Measurements from ENCODE around the gene GRIK1. TPM values are rescaled to one million over a fixed set of nuclear protein-coding genes. Genes with fewer than 3 reads are reported as not detected.

The GRIK1 gene
- total RNA-seq, 1 donor, result not detected

DNA sequence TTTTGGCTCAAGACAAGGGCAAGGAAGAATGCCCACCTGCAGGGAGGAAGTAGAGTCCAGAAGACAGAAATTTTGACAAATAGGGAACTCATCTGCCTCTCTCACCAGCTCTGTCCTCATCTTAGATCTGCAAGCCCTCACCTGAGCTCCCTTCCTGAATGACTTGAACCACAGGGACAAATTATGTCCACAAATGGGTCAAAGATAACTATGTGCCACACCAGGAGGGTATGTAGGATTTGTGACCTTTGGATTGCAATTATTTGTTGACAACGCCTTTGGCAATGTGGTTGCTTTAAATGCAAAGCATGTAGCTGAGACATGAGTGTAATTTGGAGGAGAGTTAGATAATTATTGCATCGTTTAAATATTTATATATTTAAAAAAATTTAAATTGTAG lies 79.5 kb downstream of the GRIK1 start:
- no peaks in the 10 kb centered on the region for H3K9me3 ChIP-seq (ENCODE audit: low read depth, low read length)
- no peak overlapping the region for H3K4me2 ChIP-seq (ENCODE audit: insufficient read depth, low read length)
- no peaks in the 10 kb centered on the region for H3K4me1 ChIP-seq (ENCODE audit: insufficient read depth, low read length)
- no peak for TF ChIP-seq CTCF (IDR thresholded peaks at IDR 0.05; ENCODE audit: extremely low read depth, low read depth, low read length)
- H2AFZ ChIP-seq (ENCODE audit: low read length), result no peak overlapping the region
- no peak overlapping the region for H3K27ac ChIP-seq (ENCODE audit: low read depth, low read length)
- H3K79me2 ChIP-seq (ENCODE audit: insufficient read depth, low read length), result no peaks in the 10 kb centered on the region
- no peak for DNase-seq (ENCODE audit: insufficient read length, low spot score, missing footprints)
- H4K20me1 ChIP-seq (ENCODE audit: insufficient read depth, low read length), result no peaks in the 10 kb centered on the region
- H3K4me3 ChIP-seq (ENCODE audit: insufficient read depth, low read length), result no peak overlapping the region
- H3K27me3 ChIP-seq (ENCODE audit: insufficient read depth, low read length), result no peaks in the 10 kb centered on the region
- no peaks in the 10 kb centered on the region for H3K36me3 ChIP-seq (ENCODE audit: insufficient read depth, low read length)

DNA sequence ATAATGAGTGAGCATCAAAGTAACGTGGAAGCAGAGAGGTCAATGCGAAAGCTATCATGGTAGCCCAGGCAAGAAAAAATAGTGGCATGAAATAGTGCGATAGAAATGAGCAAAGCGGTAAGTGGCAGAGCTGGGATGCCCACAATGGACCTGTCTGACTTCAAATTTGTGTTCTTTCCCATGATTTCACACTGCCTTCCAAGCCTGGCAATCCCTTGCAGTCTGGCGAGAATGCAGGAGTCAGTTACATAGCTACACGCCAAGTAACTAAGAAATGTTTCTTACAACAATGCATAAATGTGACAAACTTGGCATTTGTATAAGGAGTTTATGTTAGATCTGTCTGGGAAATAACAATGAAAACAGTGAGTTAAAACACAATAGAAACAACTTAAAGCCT lies 82.6 kb downstream of the GRIK1 start:
- H3K27ac ChIP-seq (ENCODE audit: low read depth, low read length), result no peak overlapping the region
- no peak for DNase-seq (ENCODE audit: insufficient read length, low spot score, missing footprints)
- H3K79me2 ChIP-seq (ENCODE audit: insufficient read depth, low read length), result no peaks in the 10 kb centered on the region
- no peak overlapping the region for H2AFZ ChIP-seq (ENCODE audit: low read length)
- H3K36me3 ChIP-seq (ENCODE audit: insufficient read depth, low read length), result no peaks in the 10 kb centered on the region
- no peak overlapping the region for H3K4me3 ChIP-seq (ENCODE audit: insufficient read depth, low read length)
- no peaks in the 10 kb centered on the region for H3K4me1 ChIP-seq (ENCODE audit: insufficient read depth, low read length)
- no peak overlapping the region for H3K4me2 ChIP-seq (ENCODE audit: insufficient read depth, low read length)
- H3K9me3 ChIP-seq (ENCODE audit: low read depth, low read length), result no peaks in the 10 kb centered on the region
- no peaks in the 10 kb centered on the region for H4K20me1 ChIP-seq (ENCODE audit: insufficient read depth, low read length)
- no peak for TF ChIP-seq CTCF (IDR thresholded peaks at IDR 0.05; ENCODE audit: extremely low read depth, low read depth, low read length)
- no peaks in the 10 kb centered on the region for H3K27me3 ChIP-seq (ENCODE audit: insufficient read depth, low read length)

- no peak for TF ChIP-seq CTCF (IDR thresholded peaks at IDR 0.05; ENCODE audit: extremely low read depth, low read depth, low read length)
- Histone ChIP-seq H3K4me3 (ENCODE audit: insufficient read depth, low read length) (no peak overlapping the region), H2AFZ (ENCODE audit: low read length) (no peak overlapping the region), H3K27me3 (ENCODE audit: insufficient read depth, low read length) (no peaks in the 10 kb centered on the region), H3K36me3 (ENCODE audit: insufficient read depth, low read length) (no peaks in the 10 kb centered on the region), H3K4me1 (ENCODE audit: insufficient read depth, low read length) (no peaks in the 10 kb centered on the region), H3K9me3 (ENCODE audit: low read depth, low read length) (no peaks in the 10 kb centered on the region), H3K27ac (ENCODE audit: low read depth, low read length) (no peak overlapping the region), H3K4me2 (ENCODE audit: insufficient read depth, low read length) (no peak overlapping the region), H3K79me2 (ENCODE audit: insufficient read depth, low read length) (no peaks in the 10 kb centered on the region), H4K20me1 (ENCODE audit: insufficient read depth, low read length) (no peaks in the 10 kb centered on the region)
- DNase-seq (ENCODE audit: insufficient read length, low spot score, missing footprints), result no peak
These were observed 85.0 kb downstream of the GRIK1 start for GRCh38 chr21:29854795-29855194.

GRCh38 chr21:29851611-29852010 lies 88.2 kb downstream of the GRIK1 start:
- H3K4me2 ChIP-seq (ENCODE audit: insufficient read depth, low read length), result no peak overlapping the region
- H3K79me2 ChIP-seq (ENCODE audit: insufficient read depth, low read length), result no peaks in the 10 kb centered on the region
- no peak overlapping the region for H3K4me3 ChIP-seq (ENCODE audit: insufficient read depth, low read length)
- no peaks in the 10 kb centered on the region for H3K36me3 ChIP-seq (ENCODE audit: insufficient read depth, low read length)
- no peaks in the 10 kb centered on the region for H3K27me3 ChIP-seq (ENCODE audit: insufficient read depth, low read length)
- H3K4me1 ChIP-seq (ENCODE audit: insufficient read depth, low read length), result no peaks in the 10 kb centered on the region
- no peaks in the 10 kb centered on the region for H4K20me1 ChIP-seq (ENCODE audit: insufficient read depth, low read length)
- H2AFZ ChIP-seq (ENCODE audit: low read length), result no peak overlapping the region
- no peak overlapping the region for H3K27ac ChIP-seq (ENCODE audit: low read depth, low read length)
- H3K9me3 ChIP-seq (ENCODE audit: low read depth, low read length), result no peaks in the 10 kb centered on the region
- DNase-seq (ENCODE audit: insufficient read length, low spot score, missing footprints), result no peak
- no peak for TF ChIP-seq CTCF (IDR thresholded peaks at IDR 0.05; ENCODE audit: extremely low read depth, low read depth, low read length)
